Bronchial epithelial cell (primary cell): Measurements from ENCODE around the gene DISC1. TPM values are rescaled to one million over a fixed set of nuclear protein-coding genes. Genes with fewer than 3 reads are reported as not detected.
A peak's percentile ranks its signal among the peaks of the same experiment; 100 is the strongest.

Experiments used
- DNase-seq: peaks from one replicate; pipeline ENCODE4 v3.0.0-alpha.2; 2010; ENCODE audit warnings: low read depth
- FAIRE-seq: peaks from 2 replicates; lab custom pipeline; 2011; peaks lifted over from hg19 to GRCh38; lab: Jason Lieb, UNC
- H3K27me3 ChIP-seq: 2 replicates; pipeline ENCODE4 v1.5.1; 2011; ENCODE audit warnings: low read length; ENCODE audit not compliant: control insufficient read depth, insufficient read depth
- H3K36me3 ChIP-seq: 2 replicates; pipeline ENCODE4 v1.5.1; 2011; ENCODE audit warnings: low read length; ENCODE audit not compliant: control insufficient read depth, insufficient read depth
- H3K4me3 ChIP-seq: 2 replicates; pipeline ENCODE4 v1.5.1; 2011; ENCODE audit warnings: mild to moderate bottlenecking, low read depth, low read length, control low read depth
- CTCF ChIP-seq: IDR thresholded peaks from 2 replicates; pipeline ENCODE4 v1.5.1; 2011; ENCODE audit warnings: mild to moderate bottlenecking, moderate library complexity, low read length, control low read depth, inconsistent platforms; ENCODE audit not compliant: insufficient read depth, severe bottlenecking
- total RNA-seq: library from RNA; depleted of rRNA; stranded (reverse); fragments of >200 nt; gene quantifications from 2 replicates; pipeline ENCODE4 v1.2.1, GENCODE V29; 2014

DISC1 gene
- total RNA-seq, 1 donor from 2014 or later: 0.79 TPM

GRCh38 chr1:231856426-231856825 lies 229.8 kb downstream of the DISC1 start:
- Histone ChIP-seq H3K36me3 (no peaks in the 10 kb centered on the region), H3K27me3 (peaks cover 1% of the 10 kb centered on the region), H3K4me3 (no peak overlapping the region)
- FAIRE-seq: no peak
- no peak for DNase-seq
- TF ChIP-seq CTCF: no peak

- Histone ChIP-seq H3K27me3 (peaks cover 1% of the 10 kb centered on the region), H3K36me3 (no peaks in the 10 kb centered on the region), H3K4me3 (no peak overlapping the region)
- DNase-seq: no peak
- no peak for TF ChIP-seq CTCF
- FAIRE-seq: no peak
Observed at GRCh38 chr1:231856894-231857293, 230.3 kb downstream of the DISC1 start.

GRCh38 chr1:231857609-231858135 lies 231.1 kb downstream of the DISC1 start:
- no peak for DNase-seq
- no peak overlapping the region for H3K4me3 ChIP-seq
- no peaks in the 10 kb centered on the region for H3K36me3 ChIP-seq
- no peak for FAIRE-seq
- no peak for TF ChIP-seq CTCF
- peaks cover 1% of the 10 kb centered on the region for H3K27me3 ChIP-seq

- TF ChIP-seq CTCF: no peak
- no peaks in the 10 kb centered on the region for H3K36me3 ChIP-seq
- H3K27me3 ChIP-seq: peaks cover 1% of the 10 kb centered on the region
- DNase-seq: no peak
- FAIRE-seq: no peak
- no peak overlapping the region for H3K4me3 ChIP-seq
Observed at GRCh38 chr1:231860221-231861088, 233.9 kb downstream of the DISC1 start.

GRCh38 chr1:231861541-231862481 lies 235.2 kb downstream of the DISC1 start:
- FAIRE-seq: no peak
- H3K4me3 ChIP-seq: no peak overlapping the region
- H3K27me3 ChIP-seq: peaks cover 1% of the 10 kb centered on the region
- DNase-seq: peak; percentile 47
- no peak for TF ChIP-seq CTCF
- no peaks in the 10 kb centered on the region for H3K36me3 ChIP-seq
